ENCODE data around the gene GBX2. TPM values are rescaled to one million over a fixed set of nuclear protein-coding genes. Genes with fewer than 3 reads are reported as not detected.
A peak's percentile ranks its signal among the peaks of the same experiment; 100 is the strongest.

Gene GBX2
- total RNA-seq, 1 donor from 2014 or later = not detected

- Mint-ChIP-seq H3K4me1 (ENCODE audit: low read depth) (no peaks in the 10 kb centered on the region), H3K4me3 (ENCODE audit: low read depth) (no peak overlapping the region), H3K27me3 (ENCODE audit: low read depth) (no peaks in the 10 kb centered on the region)
Measured at GRCh38 chr2:236205867-236206645, 37.9 kb upstream of the GBX2 start.

DNA sequence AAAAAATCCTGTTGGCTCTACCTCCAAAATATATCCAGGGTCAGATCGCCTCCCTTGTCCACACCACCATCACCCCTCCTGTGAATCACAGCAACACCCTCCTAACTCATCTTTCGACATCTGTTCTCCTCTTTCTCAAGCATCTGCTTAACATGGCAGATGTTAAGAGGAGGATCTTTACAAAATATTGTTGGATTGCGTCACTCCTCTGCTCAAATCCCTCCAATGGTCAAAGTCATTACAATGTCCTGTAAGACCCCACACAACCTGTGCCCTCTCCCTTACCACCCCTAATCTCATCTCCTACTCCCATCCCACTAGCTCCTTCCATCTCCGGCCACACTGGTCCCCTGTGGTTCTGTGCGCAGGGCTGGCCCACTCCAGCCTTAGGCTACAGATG lies 36.8 kb upstream of the GBX2 start:
- intact Hi-C loops (cut with micrococcal nuclease) = no loop called here
- H3K9me3 Mint-ChIP-seq = no peaks in the 10 kb centered on the region
- no peaks in the 10 kb centered on the region for H3K4me1 Mint-ChIP-seq (ENCODE audit: low read depth)
- no peak overlapping the region for H3K27ac Mint-ChIP-seq
- H3K4me3 Mint-ChIP-seq (ENCODE audit: low read depth) = no peak overlapping the region
- H3K27me3 Mint-ChIP-seq (ENCODE audit: low read depth) = no peaks in the 10 kb centered on the region
- no peak for DNase-seq (ENCODE audit: low spot score)
- H3K36me3 Mint-ChIP-seq (ENCODE audit: low read depth) = no peaks in the 10 kb centered on the region

More at GRCh38 chr2:236205867-236206645, 37.9 kb upstream of the GBX2 start:
- H3K9me3 Mint-ChIP-seq = no peaks in the 10 kb centered on the region
- intact Hi-C loops (cut with micrococcal nuclease) = no loop called here
- H3K27ac Mint-ChIP-seq = no peak overlapping the region
- no peaks in the 10 kb centered on the region for H3K36me3 Mint-ChIP-seq (ENCODE audit: low read depth)
- DNase-seq (ENCODE audit: low spot score) = no peak

GRCh38 chr2:236200378-236200777 lies 32.2 kb upstream of the GBX2 start:
- no peak overlapping the region for H3K4me3 Mint-ChIP-seq (ENCODE audit: low read depth)
- H3K36me3 Mint-ChIP-seq (ENCODE audit: low read depth) = no peaks in the 10 kb centered on the region
- H3K27me3 Mint-ChIP-seq (ENCODE audit: low read depth) = no peaks in the 10 kb centered on the region
- H3K27ac Mint-ChIP-seq = no peak overlapping the region
- H3K9me3 Mint-ChIP-seq = no peaks in the 10 kb centered on the region
- H3K4me1 Mint-ChIP-seq (ENCODE audit: low read depth) = no peaks in the 10 kb centered on the region
- intact Hi-C loops (cut with micrococcal nuclease) = no loop called here
- DNase-seq (ENCODE audit: low spot score) = no peak

DNA sequence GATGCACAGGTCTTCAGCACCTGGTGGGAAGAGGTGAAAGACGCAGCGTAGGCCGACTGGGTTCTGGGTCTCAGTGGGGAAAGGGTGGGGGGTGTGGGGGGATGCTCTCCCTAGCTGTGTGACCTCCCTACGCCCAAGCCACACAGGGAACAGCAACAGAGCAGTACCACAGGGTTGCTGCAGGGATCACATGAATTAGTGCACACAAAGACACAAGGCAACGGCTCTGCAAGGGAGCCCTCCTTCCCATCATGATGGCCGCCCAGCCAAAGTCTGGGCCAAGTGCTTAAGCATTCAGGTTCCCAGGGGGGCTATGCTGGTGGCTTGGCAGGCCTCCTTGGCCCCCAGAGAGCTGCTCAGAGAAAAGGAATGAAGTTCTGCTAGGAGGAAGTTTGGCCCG lies 28.2 kb upstream of the GBX2 start:
- intact Hi-C loops (cut with micrococcal nuclease) = no loop called here
- Mint-ChIP-seq H3K4me3 (ENCODE audit: low read depth) (no peak overlapping the region), H3K4me1 (ENCODE audit: low read depth) (no peaks in the 10 kb centered on the region), H3K27me3 (ENCODE audit: low read depth) (no peaks in the 10 kb centered on the region), H3K27ac (no peak overlapping the region), H3K36me3 (ENCODE audit: low read depth) (no peaks in the 10 kb centered on the region), H3K9me3 (no peaks in the 10 kb centered on the region)
- DNase-seq (ENCODE audit: low spot score) = no peak

- Mint-ChIP-seq H3K4me1 (ENCODE audit: low read depth) (no peaks in the 10 kb centered on the region), H3K9me3 (no peaks in the 10 kb centered on the region), H3K4me3 (ENCODE audit: low read depth) (no peak overlapping the region), H3K27ac (no peak overlapping the region), H3K27me3 (ENCODE audit: low read depth) (no peaks in the 10 kb centered on the region), H3K36me3 (ENCODE audit: low read depth) (no peaks in the 10 kb centered on the region)
- intact Hi-C loops (cut with micrococcal nuclease) = no loop called here
- DNase-seq (ENCODE audit: low spot score) = no peak
Measured at GRCh38 chr2:236195726-236196125, 27.5 kb upstream of the GBX2 start.

DNA sequence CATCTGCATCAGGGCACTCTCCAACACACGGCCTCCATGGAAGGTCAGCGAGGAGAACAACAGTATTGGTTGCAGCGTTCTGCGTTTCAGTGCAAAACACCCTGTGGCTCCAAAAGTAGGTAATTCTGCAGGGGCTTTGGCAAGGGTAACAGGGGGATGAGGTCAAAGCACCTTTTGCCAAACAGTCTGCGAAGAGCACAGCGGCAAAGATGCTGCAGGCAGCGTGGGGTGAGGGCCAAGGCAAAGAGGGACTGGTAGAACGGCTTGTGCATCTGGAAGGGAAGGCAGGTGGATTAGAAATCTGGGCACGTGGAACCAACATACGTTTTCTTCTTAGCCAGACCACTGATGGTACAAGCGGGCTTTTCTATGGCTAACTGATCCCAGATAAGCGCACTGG lies 26.6 kb upstream of the GBX2 start:
- Mint-ChIP-seq H3K4me1 (ENCODE audit: low read depth) (no peaks in the 10 kb centered on the region), H3K27ac (no peak overlapping the region), H3K27me3 (ENCODE audit: low read depth) (no peaks in the 10 kb centered on the region), H3K36me3 (ENCODE audit: low read depth) (no peaks in the 10 kb centered on the region), H3K4me3 (ENCODE audit: low read depth) (no peak overlapping the region), H3K9me3 (no peaks in the 10 kb centered on the region)
- no peak for DNase-seq (ENCODE audit: low spot score)
- intact Hi-C loops (cut with micrococcal nuclease) = no loop called here

GRCh38 chr2:236193026-236193425 lies 24.8 kb upstream of the GBX2 start:
- no peaks in the 10 kb centered on the region for H3K36me3 Mint-ChIP-seq (ENCODE audit: low read depth)
- intact Hi-C loops (cut with micrococcal nuclease) = no loop called here
- no peak overlapping the region for H3K4me3 Mint-ChIP-seq (ENCODE audit: low read depth)

DNA sequence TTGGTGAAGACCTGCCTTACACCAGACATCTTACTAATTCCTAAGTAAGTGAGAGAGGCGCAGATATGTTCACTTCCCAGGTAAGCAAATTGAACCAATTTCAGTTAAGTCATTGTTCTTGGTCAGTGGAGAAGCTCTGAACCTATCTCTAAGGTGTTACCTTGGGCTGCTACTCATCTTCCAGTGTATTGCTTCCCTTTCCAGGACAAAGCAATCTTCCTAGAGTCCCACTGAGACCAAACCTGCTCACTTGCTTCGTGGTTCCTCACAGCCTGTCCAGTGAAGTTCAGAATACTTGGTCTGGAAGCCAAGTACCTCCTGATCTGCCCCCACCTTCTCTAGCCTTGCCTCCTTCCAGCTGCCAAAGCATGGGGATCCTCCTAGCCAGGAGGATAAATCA lies 22.5 kb upstream of the GBX2 start:
- no peaks in the 10 kb centered on the region for H3K36me3 Mint-ChIP-seq (ENCODE audit: low read depth)
- H3K27me3 Mint-ChIP-seq (ENCODE audit: low read depth) = no peaks in the 10 kb centered on the region
- no peak overlapping the region for H3K4me3 Mint-ChIP-seq (ENCODE audit: low read depth)
- H3K27ac Mint-ChIP-seq = no peak overlapping the region
- intact Hi-C loops (cut with micrococcal nuclease) = no loop called here
- DNase-seq (ENCODE audit: low spot score) = no peak
- no peaks in the 10 kb centered on the region for H3K9me3 Mint-ChIP-seq
- no peaks in the 10 kb centered on the region for H3K4me1 Mint-ChIP-seq (ENCODE audit: low read depth)

More at GRCh38 chr2:236193026-236193425, 24.8 kb upstream of the GBX2 start:
- Mint-ChIP-seq H3K27me3 (ENCODE audit: low read depth) (no peaks in the 10 kb centered on the region), H3K4me1 (ENCODE audit: low read depth) (no peaks in the 10 kb centered on the region), H3K27ac (no peak overlapping the region), H3K9me3 (no peaks in the 10 kb centered on the region)
- no peak for DNase-seq (ENCODE audit: low spot score)

DNA sequence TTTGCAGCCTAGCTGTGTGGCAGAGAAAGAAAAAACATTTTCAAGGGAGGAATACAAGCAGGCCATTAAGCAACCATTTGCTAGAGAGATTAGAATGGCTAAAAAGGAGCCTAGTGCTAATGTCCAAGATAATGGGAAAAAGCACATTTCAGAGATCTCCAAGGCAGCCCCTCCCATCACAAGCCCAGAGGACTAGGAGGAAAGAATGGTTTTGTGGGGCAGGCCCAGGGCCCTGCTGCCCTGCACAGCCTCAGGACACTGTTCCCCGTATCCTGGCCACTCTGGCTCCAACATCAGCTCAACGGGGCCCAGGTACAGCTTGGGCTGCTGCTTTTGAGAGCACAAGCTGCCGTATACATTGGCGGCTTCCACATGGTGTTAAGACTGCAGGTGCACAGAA lies 16.5 kb upstream of the GBX2 start:
- Mint-ChIP-seq H3K4me1 (ENCODE audit: low read depth) (no peaks in the 10 kb centered on the region), H3K9me3 (no peaks in the 10 kb centered on the region), H3K4me3 (ENCODE audit: low read depth) (no peak overlapping the region), H3K27ac (no peak overlapping the region), H3K27me3 (ENCODE audit: low read depth) (peaks cover 12% of the 10 kb centered on the region), H3K36me3 (ENCODE audit: low read depth) (no peaks in the 10 kb centered on the region)
- intact Hi-C loops (cut with micrococcal nuclease) = loop anchor here (5.0 kb wide), 1 partner anchor 402 kb away; no protein-coding TSS in a partner anchor
- no peak for DNase-seq (ENCODE audit: low spot score)

DNA sequence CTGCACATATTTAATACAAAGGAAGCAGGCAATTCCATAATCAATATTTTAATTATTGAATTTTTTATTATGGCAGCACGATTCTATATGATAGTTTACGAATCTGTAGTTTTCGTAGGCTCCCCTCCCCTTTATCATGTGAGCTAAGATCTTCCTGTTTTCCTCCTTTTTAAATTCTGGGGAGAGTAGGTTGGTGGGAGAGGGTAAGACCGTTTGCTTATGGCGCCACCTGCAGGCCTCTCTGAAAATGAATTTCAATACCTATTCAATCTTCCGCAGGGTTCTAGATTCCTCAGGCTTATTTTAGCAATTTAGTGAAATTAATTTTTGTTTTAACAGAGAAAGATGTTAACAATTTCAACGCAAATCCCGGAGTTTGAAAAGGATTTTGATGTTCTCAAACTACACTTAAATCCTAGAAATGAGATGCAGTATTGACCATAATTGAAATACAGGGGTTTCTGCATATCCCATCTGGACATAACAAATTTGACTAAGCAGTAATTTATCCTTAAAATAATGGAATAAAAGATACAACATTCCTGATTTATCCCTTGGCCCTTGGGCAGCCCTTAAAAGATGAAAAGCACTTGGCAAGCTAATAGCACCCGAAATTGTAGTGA lies 12.8 kb upstream of the GBX2 start:
- no peaks in the 10 kb centered on the region for H3K36me3 Mint-ChIP-seq (ENCODE audit: low read depth)
- no peak overlapping the region for H3K4me3 Mint-ChIP-seq (ENCODE audit: low read depth)
- no peaks in the 10 kb centered on the region for H3K9me3 Mint-ChIP-seq
- H3K27ac Mint-ChIP-seq = peak overlapping the region; percentile 55
- intact Hi-C loops (cut with micrococcal nuclease) = loop anchor here (1.0 to 5.0 kb wide), 3 partner anchors 16 to 415 kb away; no protein-coding TSS in a partner anchor
- peaks cover 4% of the 10 kb centered on the region for H3K4me1 Mint-ChIP-seq (ENCODE audit: low read depth)
- peaks cover 31% of the 10 kb centered on the region for H3K27me3 Mint-ChIP-seq (ENCODE audit: low read depth)
- no peak for DNase-seq (ENCODE audit: low spot score)

- H3K27me3 Mint-ChIP-seq (ENCODE audit: low read depth) = peaks cover 35% of the 10 kb centered on the region
Measured at GRCh38 chr2:236180076-236180816, 12.1 kb upstream of the GBX2 start.

GRCh38 chr2:236179236-236180075 lies 11.3 kb upstream of the GBX2 start:
- no peak for DNase-seq (ENCODE audit: low spot score)
- Mint-ChIP-seq H3K4me1 (ENCODE audit: low read depth) (peaks cover 4% of the 10 kb centered on the region), H3K27me3 (ENCODE audit: low read depth) (peaks cover 43% of the 10 kb centered on the region), H3K27ac (no peak overlapping the region), H3K9me3 (no peaks in the 10 kb centered on the region), H3K4me3 (ENCODE audit: low read depth) (no peak overlapping the region), H3K36me3 (ENCODE audit: low read depth) (no peaks in the 10 kb centered on the region)
- intact Hi-C loops (cut with micrococcal nuclease) = loop anchor here (2.0 to 5.0 kb wide), 3 partner anchors 15 to 507 kb away; no protein-coding TSS in a partner anchor

More at GRCh38 chr2:236180076-236180816, 12.1 kb upstream of the GBX2 start:
- no peak overlapping the region for H3K4me3 Mint-ChIP-seq (ENCODE audit: low read depth)
- H3K27ac Mint-ChIP-seq = no peak overlapping the region
- peaks cover 4% of the 10 kb centered on the region for H3K4me1 Mint-ChIP-seq (ENCODE audit: low read depth)
- no peaks in the 10 kb centered on the region for H3K36me3 Mint-ChIP-seq (ENCODE audit: low read depth)
- intact Hi-C loops (cut with micrococcal nuclease) = loop anchor here (2.0 to 5.0 kb wide), 2 partner anchors 15 to 398 kb away; no protein-coding TSS in a partner anchor
- DNase-seq (ENCODE audit: low spot score) = no peak
- H3K9me3 Mint-ChIP-seq = no peaks in the 10 kb centered on the region
